Muscle of arm (tissue), 12 donors: ENCODE measurements around the gene MIS18BP1. TPM values are rescaled to one million over a fixed set of nuclear protein-coding genes. Genes with fewer than 3 reads are reported as not detected.
"Not testable (repeated sequence)": the region's sequence is repeated elsewhere in the genome, so short reads cannot be mapped to it uniquely, and the experiment has no call there.

Experiments
- DNase-seq: peaks from one replicate; pipeline ENCODE4 v3.0.0-alpha.2; 2013
- polyA plus RNA-seq, 12 donors: library from polyadenylated mRNA; unstranded; fragments of 120-200 nt; gene quantifications; one replicate each; pipeline ENCODE4 v1.2.1, GENCODE V29; 2013; ENCODE audit not compliant: insufficient read length in 12 of 12

The MIS18BP1 gene
- polyA plus RNA-seq, 12 donors, result 12.7 to 53.1 (median 22.7) TPM; not detected in 1

- DNase-seq, result no peak
These were observed 5.6 kb downstream of the MIS18BP1 start for GRCh38 chr14:45247427-45247826.

- no peak for DNase-seq
These were observed 6.3 kb downstream of the MIS18BP1 start for GRCh38 chr14:45246691-45247090.

GRCh38 chr14:45246151-45246550, 6.9 kb downstream of the MIS18BP1 start:
- no peak for DNase-seq

GRCh38 chr14:45242706-45243105, 10.3 kb downstream of the MIS18BP1 start:
- DNase-seq, result no peak

- DNase-seq, result no peak
These were observed 14.0 kb downstream of the MIS18BP1 start for GRCh38 chr14:45238988-45239387.

GRCh38 chr14:45227566-45227965, 25.4 kb downstream of the MIS18BP1 start:
- DNase-seq, result no peak

GRCh38 chr14:45222485-45223262, 30.3 kb downstream of the MIS18BP1 start:
- no peak for DNase-seq

- DNase-seq, result not testable (repeated sequence)
These were observed 38.7 kb downstream of the MIS18BP1 start for GRCh38 chr14:45214341-45214740.

- DNase-seq, result not testable (repeated sequence)
These were observed 39.3 kb downstream of the MIS18BP1 start for GRCh38 chr14:45213716-45214115.

- DNase-seq, result no peak
These were observed 40.8 kb downstream of the MIS18BP1 start for GRCh38 chr14:45212231-45212630.

GRCh38 chr14:45211295-45211694, 41.7 kb downstream of the MIS18BP1 start:
- no peak for DNase-seq

GRCh38 chr14:45210159-45210558, 42.8 kb downstream of the MIS18BP1 start:
- no peak for DNase-seq

- no peak for DNase-seq
These were observed 48.8 kb downstream of the MIS18BP1 start for GRCh38 chr14:45204241-45204640.

- no peak for DNase-seq
These were observed 51.1 kb downstream of the MIS18BP1 start for GRCh38 chr14:45201905-45202304.

GRCh38 chr14:45199230-45199629, 53.8 kb downstream of the MIS18BP1 start:
- no peak for DNase-seq

GRCh38 chr14:45198551-45198950, 54.5 kb downstream of the MIS18BP1 start:
- DNase-seq, result no peak

- DNase-seq, result no peak
These were observed 58.0 kb downstream of the MIS18BP1 start for GRCh38 chr14:45194964-45195363.

GRCh38 chr14:45185100-45185814, 67.7 kb downstream of the MIS18BP1 start:
- DNase-seq, result no peak

- DNase-seq, result no peak
These were observed 71.2 kb downstream of the MIS18BP1 start for GRCh38 chr14:45181806-45182205.

- DNase-seq, result no peak
These were observed 71.7 kb downstream of the MIS18BP1 start for GRCh38 chr14:45181329-45181728.

- DNase-seq, result no peak
These were observed 75.9 kb downstream of the MIS18BP1 start for GRCh38 chr14:45177076-45177475.

GRCh38 chr14:45169906-45170305, 83.1 kb downstream of the MIS18BP1 start:
- DNase-seq, result no peak

GRCh38 chr14:45156067-45156466, 96.9 kb downstream of the MIS18BP1 start:
- no peak for DNase-seq
